ENCODE measurements around the gene BRS3.
"Not testable (repeated sequence)": the region's sequence is repeated elsewhere in the genome, so short reads cannot be mapped to it uniquely, and the experiment has no call there.

BRS3 gene

GRCh38 chrX:136487647-136488046 lies at the start of gene BRS3:
Gene BRS3 (plus strand): TSS chrX:136487947. CDS start chrX:136488115, 168 bp downstream.
- DNase-seq: no peak

DNA sequence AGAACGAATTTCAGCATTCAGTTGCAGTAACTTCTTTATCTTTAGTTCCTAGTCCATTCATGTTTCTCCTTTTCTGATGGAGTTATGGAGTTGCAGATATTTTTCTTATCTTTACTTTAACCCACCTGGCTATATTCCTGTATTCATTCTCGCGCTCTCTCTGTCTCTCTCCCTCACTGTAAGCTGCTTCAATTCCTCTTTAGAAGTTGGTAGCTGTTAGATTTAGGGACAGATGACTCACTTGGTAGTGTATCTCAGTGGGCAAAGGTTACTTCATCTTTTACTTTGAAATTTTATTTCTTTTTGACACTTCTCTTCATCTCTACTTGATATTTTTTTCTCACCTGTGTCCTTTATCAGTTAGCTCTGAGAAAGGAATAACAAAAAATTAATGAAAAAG lies 49.6 kb upstream of the BRS3 start:
- no peak for DNase-seq

DNA sequence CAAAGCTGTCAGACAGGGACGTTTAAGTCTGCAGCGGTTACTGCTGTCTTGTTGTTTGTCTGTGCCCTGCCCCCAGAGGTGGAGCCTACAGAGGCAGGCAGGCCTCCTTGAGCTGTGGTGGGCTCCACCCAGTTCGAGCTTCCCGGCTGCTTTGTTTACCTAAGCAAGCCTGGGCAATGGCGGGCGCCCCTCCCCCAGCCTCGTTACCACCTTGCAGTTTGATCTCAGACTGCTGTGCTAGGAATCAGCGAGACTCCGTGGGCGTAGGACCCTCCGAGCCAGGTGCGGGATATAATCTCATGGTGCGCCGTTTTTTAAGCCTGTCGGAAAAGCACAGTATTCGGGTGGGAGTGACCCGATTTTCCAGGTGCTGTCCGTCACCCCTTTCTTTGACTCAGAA lies 42.1 kb upstream of the BRS3 start:
- DNase-seq: not testable (repeated sequence)

DNA sequence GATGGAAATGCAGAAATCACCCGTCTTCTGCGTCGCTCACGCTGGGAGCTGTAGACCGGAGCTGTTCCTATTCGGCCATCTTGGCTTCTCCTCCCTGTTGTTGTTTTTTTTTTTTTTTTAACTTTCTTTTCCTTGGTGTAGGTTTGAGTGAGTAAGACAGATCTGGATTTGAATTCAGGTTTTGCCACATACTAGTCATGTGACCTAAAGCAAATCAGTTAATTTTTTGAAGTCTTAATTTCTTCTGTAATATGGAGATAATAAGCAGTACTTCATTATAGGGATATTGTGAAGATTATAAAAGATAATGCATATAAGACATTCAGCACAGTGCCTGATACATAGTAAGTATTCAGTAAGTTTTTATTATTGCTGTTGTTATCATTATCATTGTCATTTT lies 41.5 kb upstream of the BRS3 start:
- no peak for DNase-seq

DNA sequence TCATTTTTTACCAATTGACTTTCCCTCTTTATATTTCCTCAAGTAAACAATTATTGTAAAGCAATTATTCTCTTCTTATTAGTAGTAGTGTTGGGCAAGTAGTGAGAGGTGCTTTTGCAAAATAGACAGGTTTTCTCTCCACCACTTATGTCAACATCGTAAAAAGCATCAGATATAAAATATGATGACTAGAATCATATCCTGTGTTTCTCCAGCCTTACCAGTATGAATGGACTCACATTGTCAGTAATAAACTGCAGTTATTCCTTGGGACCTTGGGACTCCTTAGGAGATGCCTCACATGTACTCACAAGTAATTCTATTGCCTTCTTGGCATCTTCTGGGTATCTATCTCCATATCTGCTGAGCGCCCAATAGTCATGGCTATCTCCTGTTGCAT lies 40.4 kb upstream of the BRS3 start:
- no peak for DNase-seq

DNA sequence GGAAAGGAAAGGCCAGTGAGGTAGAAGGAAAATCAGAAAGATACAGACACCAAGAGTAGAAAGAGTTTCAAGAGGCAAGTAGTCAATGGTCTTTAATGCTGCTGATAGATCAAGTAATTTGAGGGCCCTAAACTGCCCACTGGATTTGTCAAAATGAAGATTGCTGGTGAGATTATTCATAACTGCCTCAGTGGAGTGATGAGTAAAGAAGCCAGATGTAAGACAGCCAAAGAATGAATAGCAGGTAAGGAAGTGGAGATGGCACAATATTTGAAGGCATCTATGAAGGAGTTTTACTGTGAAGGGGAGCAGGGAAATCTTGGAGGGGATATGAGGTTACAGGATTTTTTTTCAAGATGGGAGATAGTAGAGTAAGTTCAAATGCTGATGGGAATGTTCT lies 39.8 kb upstream of the BRS3 start:
- no peak for DNase-seq

DNA sequence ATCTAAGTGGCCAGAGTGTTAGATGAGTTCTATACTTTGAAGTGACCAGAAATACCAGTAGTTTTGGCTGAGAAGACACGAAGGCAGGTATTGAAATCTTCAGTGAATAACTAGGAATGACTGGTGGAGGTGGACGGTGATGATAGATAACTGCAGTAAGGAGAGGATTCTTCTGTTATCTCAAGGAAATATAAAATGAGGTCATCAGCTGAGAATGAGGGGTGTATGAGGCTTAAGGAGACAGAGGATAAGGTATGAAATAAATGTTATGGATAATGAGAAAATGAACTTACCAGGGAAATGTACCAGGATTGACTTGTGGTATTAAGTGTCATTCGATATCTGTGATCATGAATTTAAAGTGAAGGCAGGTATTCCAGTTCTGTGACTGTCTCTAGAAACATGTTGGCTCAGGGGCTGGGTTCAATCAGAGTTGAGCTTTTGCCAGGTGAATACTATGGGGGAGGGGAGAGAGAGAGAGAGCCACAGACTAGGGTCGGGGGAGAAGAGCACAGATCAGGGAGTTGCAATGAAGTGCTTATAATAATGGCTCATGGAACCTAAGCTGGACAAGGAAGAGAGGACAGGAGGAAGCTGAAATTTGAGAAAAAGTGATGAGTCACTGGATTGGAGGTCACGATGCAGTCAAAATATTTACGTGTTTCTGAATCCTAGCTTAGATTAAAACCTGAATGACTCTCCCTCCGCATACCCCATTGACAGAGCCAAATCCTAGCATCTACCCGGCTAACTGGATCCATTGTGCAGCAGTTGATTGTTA lies 37.5 kb upstream of the BRS3 start:
- DNase-seq: no peak

- no peak for DNase-seq
Measured at GRCh38 chrX:136452614-136453013, 35.1 kb upstream of the BRS3 start.

- DNase-seq: no peak
Measured at GRCh38 chrX:136453114-136453513, 34.6 kb upstream of the BRS3 start.

DNA sequence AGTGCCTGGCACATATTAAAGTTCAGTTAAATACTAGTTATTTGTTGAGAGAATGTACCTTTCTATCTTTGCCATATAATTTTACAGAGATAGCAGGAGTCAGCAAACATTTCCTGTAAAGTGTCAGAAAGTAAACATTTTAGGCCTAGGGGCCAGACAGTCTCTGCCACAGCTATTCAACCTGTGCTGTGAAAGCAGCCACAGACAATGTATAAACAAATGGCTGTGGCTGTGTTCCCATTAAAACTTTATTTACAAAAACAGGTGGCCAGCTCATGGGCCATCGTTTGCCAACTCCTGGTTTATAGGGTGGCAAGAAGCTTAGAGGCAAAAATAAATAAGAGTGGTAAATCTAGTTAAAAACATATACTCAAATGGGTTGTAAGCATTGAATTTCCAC lies 34.0 kb upstream of the BRS3 start:
- no peak for DNase-seq

DNA sequence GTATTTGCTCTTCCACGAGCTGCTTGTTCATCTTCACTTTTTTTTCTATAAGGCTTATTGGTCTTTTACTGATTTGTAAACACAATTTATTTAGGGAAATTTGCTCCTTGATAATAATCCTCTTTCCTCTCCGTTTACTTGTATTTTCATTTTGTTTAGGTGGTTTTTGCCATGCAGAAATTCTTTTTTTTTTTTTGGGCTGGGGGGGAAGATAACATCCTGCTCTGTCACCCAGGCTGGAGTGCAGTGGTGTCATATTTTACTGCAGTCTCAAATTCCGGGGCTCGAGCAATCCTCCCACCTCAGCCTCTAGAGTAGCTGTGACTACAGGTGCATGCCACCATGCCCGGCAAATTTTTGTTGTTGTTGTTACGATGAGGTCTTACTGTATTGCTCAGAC lies 31.6 kb upstream of the BRS3 start:
- DNase-seq: no peak

- no peak for DNase-seq
Measured at GRCh38 chrX:136457303-136457917, 30.3 kb upstream of the BRS3 start.

DNA sequence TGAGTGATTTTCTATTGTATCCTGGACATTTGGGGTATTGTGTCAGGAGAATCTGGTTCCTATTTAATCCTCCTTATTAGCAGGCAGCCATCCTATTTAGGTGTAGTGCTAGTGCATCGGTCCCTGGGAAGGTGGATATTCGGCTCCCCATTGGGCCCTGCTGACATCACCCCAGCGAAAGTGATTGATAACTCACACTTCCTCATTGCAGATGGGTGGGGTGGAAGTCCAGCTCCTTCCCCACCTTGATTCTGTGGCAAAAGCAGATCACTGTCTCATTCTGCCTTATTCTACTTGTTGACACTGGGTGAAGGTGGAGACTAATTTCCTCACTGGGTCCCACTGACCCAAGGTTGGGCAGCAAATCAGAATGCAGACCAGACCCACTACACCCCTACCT lies 23.2 kb upstream of the BRS3 start:
- DNase-seq: no peak

DNA sequence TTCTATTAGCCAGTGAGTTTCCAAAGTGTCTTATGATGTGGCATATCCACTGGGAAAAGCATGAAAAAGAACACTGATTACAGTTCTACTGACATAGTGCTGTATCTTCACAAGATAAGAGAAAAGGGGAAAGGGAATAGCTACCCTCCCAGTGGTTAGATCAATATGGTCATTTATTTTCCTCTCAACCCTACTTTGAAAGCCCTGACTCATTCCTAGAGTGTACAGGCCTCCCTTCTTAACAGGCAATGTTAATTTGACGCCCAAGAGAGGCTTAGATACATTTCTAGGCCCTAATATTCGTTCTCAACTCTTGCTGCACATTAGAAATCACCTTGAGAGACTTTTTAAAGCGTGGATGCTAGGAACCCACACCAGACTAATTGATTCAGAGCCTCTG lies 20.4 kb upstream of the BRS3 start:
- no peak for DNase-seq

GRCh38 chrX:136468391-136469103 lies 19.2 kb upstream of the BRS3 start:
- no peak for DNase-seq

DNA sequence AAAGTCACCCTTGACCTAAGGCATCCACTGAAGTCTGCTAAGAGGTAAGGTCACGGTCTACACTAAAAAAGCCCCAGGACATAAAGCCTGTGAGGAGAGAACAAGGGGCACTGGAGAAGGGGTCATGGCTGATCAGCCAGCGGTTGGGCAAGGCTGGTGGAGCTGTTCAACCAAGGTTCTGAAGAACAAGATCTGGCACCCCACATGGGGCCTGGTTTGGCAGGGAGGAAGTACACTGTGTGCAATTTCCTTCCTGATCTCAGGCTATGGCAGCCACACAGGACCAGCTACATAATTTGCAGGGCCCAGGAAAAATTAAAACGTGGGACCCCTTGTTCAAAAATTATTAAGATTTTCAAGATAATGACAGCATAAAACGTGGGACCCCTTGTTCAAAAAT lies 14.1 kb upstream of the BRS3 start:
- DNase-seq: no peak

DNA sequence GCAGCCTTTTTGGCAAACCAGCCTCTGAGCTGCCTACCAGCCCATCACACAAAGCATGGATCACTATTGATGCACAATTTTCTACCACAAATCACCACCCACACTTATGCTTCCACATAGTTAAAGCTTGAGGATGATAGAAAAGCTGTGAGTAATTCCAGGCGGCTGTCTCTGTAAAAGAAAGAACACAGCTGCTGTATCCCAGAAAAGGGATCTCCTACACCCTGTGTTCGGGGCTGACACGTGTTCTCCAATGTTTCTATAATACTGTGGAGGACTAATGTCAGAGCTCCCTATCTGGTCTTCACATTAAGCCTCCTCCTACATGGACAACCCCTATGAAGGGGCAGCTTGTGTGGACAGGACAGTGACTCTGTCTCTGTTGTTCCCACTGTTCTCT lies 12.5 kb upstream of the BRS3 start:
- no peak for DNase-seq

- no peak for DNase-seq
Measured at GRCh38 chrX:136476501-136476900, 11.2 kb upstream of the BRS3 start.

DNA sequence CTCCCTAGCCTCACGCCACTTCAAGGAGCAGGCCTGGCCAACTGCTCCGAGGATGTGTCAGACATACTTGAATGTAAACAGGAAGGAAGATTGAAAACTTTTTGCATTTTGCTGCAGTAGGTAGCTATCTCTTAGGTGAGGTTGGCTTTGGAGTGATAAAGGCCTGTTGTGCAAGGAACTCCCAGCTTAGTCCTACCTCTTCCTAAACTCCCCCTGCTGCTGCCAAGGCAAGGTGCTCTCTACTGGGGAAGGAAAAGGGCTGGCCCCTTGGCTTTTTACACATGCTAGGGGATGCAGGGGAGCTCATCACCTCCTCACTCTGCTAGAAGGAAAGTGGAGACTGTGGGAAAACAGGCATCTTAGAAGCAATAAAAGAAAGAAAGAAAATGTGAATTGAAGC lies 10.7 kb upstream of the BRS3 start:
- DNase-seq: no peak

- no peak for DNase-seq
Measured at GRCh38 chrX:136480383-136480782, 7.4 kb upstream of the BRS3 start.

GRCh38 chrX:136488706-136489105 lies 959 bp downstream of the BRS3 start:
- DNase-seq: no peak

DNA sequence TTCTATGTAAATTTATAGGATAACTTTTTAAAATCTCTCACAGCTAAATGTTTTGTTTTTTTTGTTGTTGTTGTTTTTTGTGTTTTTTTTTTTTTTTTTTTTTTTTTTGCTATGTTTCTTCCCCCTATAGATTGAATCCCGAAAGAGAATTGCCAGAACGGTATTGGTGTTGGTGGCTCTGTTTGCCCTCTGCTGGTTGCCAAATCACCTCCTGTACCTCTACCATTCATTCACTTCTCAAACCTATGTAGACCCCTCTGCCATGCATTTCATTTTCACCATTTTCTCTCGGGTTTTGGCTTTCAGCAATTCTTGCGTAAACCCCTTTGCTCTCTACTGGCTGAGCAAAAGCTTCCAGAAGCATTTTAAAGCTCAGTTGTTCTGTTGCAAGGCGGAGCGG lies 4.1 kb downstream of the BRS3 start:
- DNase-seq: no peak

GRCh38 chrX:136493011-136493410 lies 5.3 kb downstream of the BRS3 start:
- no peak for DNase-seq

DNA sequence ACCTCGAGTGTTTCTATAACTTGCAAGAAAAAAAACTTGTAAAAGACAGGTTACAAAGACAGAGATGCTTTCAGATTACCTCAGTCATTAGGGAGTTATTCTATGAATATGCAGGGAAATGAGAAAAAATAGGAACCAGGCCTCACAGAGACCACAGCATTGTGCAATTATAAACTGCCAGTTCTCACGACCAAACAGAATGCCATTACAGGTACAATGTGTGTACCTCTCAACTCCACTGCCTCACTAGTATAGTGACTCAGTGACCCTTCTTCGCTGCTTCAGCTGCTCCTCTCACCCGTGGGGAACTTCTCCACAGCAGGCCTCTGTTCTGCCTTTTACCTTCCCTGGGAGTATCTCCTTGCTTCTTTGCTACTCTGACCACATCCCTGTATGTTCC lies 7.3 kb downstream of the BRS3 start:
- DNase-seq: no peak

All from CD4-positive, alpha-beta T cell treated with Interleukin-6 for 4 hours (primary cell).